GM23338 (cell line): ENCODE results near the gene DTNA. TPM values are rescaled to one million over a fixed set of nuclear protein-coding genes. Genes with fewer than 3 reads are reported as not detected.
A peak's percentile ranks its signal among the peaks of the same experiment; 100 is the strongest.

Source experiments
- ATAC-seq: fragments of 200-7000 bp; cut with Tn5 transposase; 3 replicates; pipeline ENCODE4 v1.9.1; 2020
- DNase-seq: peaks from one replicate; pipeline ENCODE4 v3.0.0-alpha.2; 2015; ENCODE audit warnings: low spot score
- H2AFZ ChIP-seq: fragments of 200-600 bp; sonication (generic); 2 replicates; pipeline ENCODE4 v1.8.0; 2016; ENCODE audit warnings: antibody characterized with exemption, mild to moderate bottlenecking, moderate library complexity
- H3F3A ChIP-seq: fragments of 200-600 bp; sonication (generic); replicated peaks from 2 replicates; pipeline ENCODE4 v1.8.0; 2017; ENCODE audit warnings: antibody characterized with exemption, mixed run types, low read depth
- H3K27ac ChIP-seq: fragments of 200-600 bp; sonication (generic); 2 replicates; pipeline ENCODE4 v1.6.1; 2016; ENCODE audit warnings: low read depth
- H3K27me3 ChIP-seq: fragments of 200-600 bp; sonication (generic); 2 replicates; pipeline ENCODE4 v1.8.0; 2016; ENCODE audit warnings: mild to moderate bottlenecking, mixed run types, moderate library complexity; ENCODE audit not compliant: insufficient read depth
- H3K36me3 ChIP-seq: fragments of 200-600 bp; sonication (generic); 2 replicates; pipeline ENCODE4 v1.8.0; 2016; ENCODE audit warnings: mild to moderate bottlenecking; ENCODE audit not compliant: insufficient read depth
- H3K4me1 ChIP-seq: fragments of 200-600 bp; sonication (generic); 2 replicates; pipeline ENCODE4 v1.8.0; 2016; ENCODE audit warnings: mild to moderate bottlenecking, moderate library complexity; ENCODE audit not compliant: insufficient read depth
- H3K4me2 ChIP-seq: fragments of 200-600 bp; sonication (generic); 2 replicates; pipeline ENCODE4 v1.7.1; 2017; ENCODE audit warnings: mixed run types
- H3K4me3 ChIP-seq: fragments of 200-600 bp; sonication (generic); 2 replicates; pipeline ENCODE4 v1.6.1; 2016; ENCODE audit warnings: mixed run types
- H3K79me2 ChIP-seq: fragments of 200-600 bp; sonication (generic); replicated peaks from 2 replicates; pipeline ENCODE4 v1.8.0; 2017; ENCODE audit warnings: mild to moderate bottlenecking; ENCODE audit not compliant: insufficient read depth
- H3K9me2 ChIP-seq: fragments of 200-600 bp; sonication (generic); 2 replicates; pipeline ENCODE4 v1.8.0; 2017; ENCODE audit not compliant: insufficient read depth
- H4K20me1 ChIP-seq: fragments of 200-600 bp; sonication (generic); replicated peaks from 2 replicates; pipeline ENCODE4 v1.8.0; 2017; ENCODE audit warnings: mild to moderate bottlenecking; ENCODE audit not compliant: insufficient read depth
- H3K27ac Mint-ChIP-seq: 2 replicates; pipeline ENCODE4 v1.8.0; 2020; ENCODE audit warnings: inconsistent platforms, mild to moderate bottlenecking, moderate library complexity, mixed read lengths
- H3K27me3 Mint-ChIP-seq: 3 replicates; pipeline ENCODE4 v1.8.0; 2022; ENCODE audit warnings: low read depth, mild to moderate bottlenecking, moderate library complexity, mixed read lengths, inconsistent platforms; ENCODE audit not compliant: insufficient read depth, poor library complexity
- H3K36me3 Mint-ChIP-seq: 3 replicates; pipeline ENCODE4 v1.8.0; 2021; ENCODE audit warnings: low read depth, mild to moderate bottlenecking, inconsistent platforms, moderate library complexity, mixed read lengths
- H3K4me1 Mint-ChIP-seq: 3 replicates; pipeline ENCODE4 v1.8.0; 2020; ENCODE audit warnings: mild to moderate bottlenecking, inconsistent platforms, mixed read lengths
- H3K4me3 Mint-ChIP-seq: 3 replicates; pipeline ENCODE4 v1.8.0; 2021; ENCODE audit warnings: moderate library complexity, mild to moderate bottlenecking, inconsistent platforms, mixed read lengths
- H3K9me3 Mint-ChIP-seq: 3 replicates; pipeline ENCODE4 v1.8.0; 2020; ENCODE audit warnings: moderate library complexity, mild to moderate bottlenecking, inconsistent platforms, mixed read lengths
- CREB1 ChIP-seq: fragments of 250-450 bp; sonication (Bioruptor Pico); IDR thresholded peaks from 2 replicates; pipeline ENCODE4 v1.5.0; 2020; ENCODE audit warnings: low read depth, mild to moderate bottlenecking, moderate library complexity
- ETS1 ChIP-seq: IDR thresholded peaks from 2 replicates; pipeline ENCODE4 v1.6.1; 2016; ENCODE audit warnings: antibody characterized with exemption
- EZH2 ChIP-seq: fragments of 200-600 bp; sonication (generic); IDR thresholded peaks from one replicate; pipeline ENCODE4 v1.8.0; 2017; ENCODE audit warnings: antibody characterized with exemption, mild to moderate bottlenecking, low read depth; ENCODE audit not compliant: unreplicated experiment
- EZH2phosphoT487 ChIP-seq: fragments of 200-600 bp; sonication (generic); IDR thresholded peaks from one replicate; pipeline ENCODE4 v1.8.1; 2018; ENCODE audit warnings: antibody characterized with exemption; ENCODE audit not compliant: unreplicated experiment
- JUNB ChIP-seq: IDR thresholded peaks from one replicate; pipeline ENCODE4 v1.6.1; 2016; ENCODE audit warnings: antibody characterized with exemption; ENCODE audit not compliant: unreplicated experiment
- NANOG ChIP-seq: IDR thresholded peaks from 2 replicates; pipeline ENCODE4 v1.6.1; 2016; ENCODE audit warnings: antibody characterized with exemption, borderline replicate concordance
- POLR2AphosphoS5 ChIP-seq: IDR thresholded peaks from 2 replicates; pipeline ENCODE4 v1.6.1; 2016; ENCODE audit warnings: antibody characterized with exemption, low read depth
- STAT1 ChIP-seq: IDR thresholded peaks from one replicate; pipeline ENCODE4 v1.6.1; 2016; ENCODE audit warnings: antibody characterized with exemption; ENCODE audit not compliant: unreplicated experiment
- ZNF114 ChIP-seq: fragments of 250-450 bp; sonication (Bioruptor Pico); IDR thresholded peaks from 2 replicates; pipeline ENCODE4 v1.5.0; 2020; ENCODE audit warnings: mild to moderate bottlenecking, moderate library complexity
- ZNF331 ChIP-seq: fragments of 250-450 bp; sonication (Bioruptor Pico); IDR thresholded peaks from 2 replicates; pipeline ENCODE4 v1.5.0; 2020; ENCODE audit warnings: low read depth, mild to moderate bottlenecking, moderate library complexity
- ZNF462 ChIP-seq: fragments of 250-450 bp; sonication (Bioruptor Pico); IDR thresholded peaks from 2 replicates; pipeline ENCODE4 v1.5.0; 2020; ENCODE audit warnings: mild to moderate bottlenecking, moderate library complexity
- polyA plus RNA-seq: library from polyadenylated mRNA; unstranded; fragments of >200 nt; fragmentation: Nextera tagmentation; extraction: Ambion mirVana; gene quantifications from 2 replicates; pipeline ENCODE4 v1.2.1, GENCODE V29; 2016
- total RNA-seq: library from RNA; depleted of rRNA; stranded (reverse); fragments of >200 nt; shearing (Covaris generic); gene quantifications from 2 replicates; pipeline ENCODE4 v1.2.3, GENCODE V29; 2014
- TF ChIP-seq, protein P1 (sequence below): IDR thresholded peaks from one replicate; pipeline ENCODE4 v1.6.1; 2018; ENCODE audit warnings: antibody characterized with exemption; ENCODE audit not compliant: unreplicated experiment
- TF ChIP-seq, protein P2 (sequence below), 2 experiments: fragments of 200-600 bp in 1 of 2; sonication (generic) in 1 of 2; conservative IDR thresholded peaks; 2 replicates each; pipeline versions ENCODE4 v1.5.1 to v1.6.1; 2016 to 2017; ENCODE audit warnings: antibody characterized with exemption in 2 of 2, low read depth in 2 of 2, mild to moderate bottlenecking in 2 of 2, moderate library complexity in 1 of 2

DTNA gene
- total and polyA plus RNA-seq, 2 experiments from 2014 or later, result 11.5 to 25.1 TPM

- DNase-seq (peak; percentile 4), ATAC-seq (no peak)
- H3K4me3 Mint-ChIP-seq, result no peak overlapping the region
- H3K27me3 Mint-ChIP-seq, result peaks cover 4% of the 10 kb centered on the region
- Histone ChIP-seq H3K36me3 (no peaks in the 10 kb centered on the region), H2AFZ (no peak overlapping the region), H3K4me2 (peak overlapping the region; percentile 24; the same call in 1 of the 2 replicates), H4K20me1 (no peaks in the 10 kb centered on the region), H3K4me3 (no peak overlapping the region), H3K4me1 (peaks cover 52% of the 10 kb centered on the region), H3K79me2 (no peaks in the 10 kb centered on the region), H3F3A (no peaks in the 10 kb centered on the region), H3K27me3 (no peaks in the 10 kb centered on the region), H3K9me2 (0 out of 2 replicates have a peak, but pooled peaks cover 5% of the 10 kb centered on the region), H3K27ac (no peak overlapping the region)
- peaks cover 46% of the 10 kb centered on the region for H3K4me1 Mint-ChIP-seq
- no peak overlapping the region for H3K27ac Mint-ChIP-seq
- H3K36me3 Mint-ChIP-seq, result peaks cover 14% of the 10 kb centered on the region; the same call in 2 of the 3 replicates
- H3K9me3 Mint-ChIP-seq, result peaks cover 17% of the 10 kb centered on the region; the same call in 2 of the 3 replicates
- TF ChIP-seq EZH2phosphoT487 (no peak), ZNF462 (CRISPR knock-in tag) (no peak), NANOG (no peak), CREB1 (CRISPR knock-in tag) (no peak), POLR2AphosphoS5 (no peak), STAT1 (no peak), JUNB (no peak), ETS1 (no peak), EZH2 (no peak), ZNF114 (no peak), ZNF331 (CRISPR knock-in tag) (no peak)
- TF ChIP-seq, protein P1, sequence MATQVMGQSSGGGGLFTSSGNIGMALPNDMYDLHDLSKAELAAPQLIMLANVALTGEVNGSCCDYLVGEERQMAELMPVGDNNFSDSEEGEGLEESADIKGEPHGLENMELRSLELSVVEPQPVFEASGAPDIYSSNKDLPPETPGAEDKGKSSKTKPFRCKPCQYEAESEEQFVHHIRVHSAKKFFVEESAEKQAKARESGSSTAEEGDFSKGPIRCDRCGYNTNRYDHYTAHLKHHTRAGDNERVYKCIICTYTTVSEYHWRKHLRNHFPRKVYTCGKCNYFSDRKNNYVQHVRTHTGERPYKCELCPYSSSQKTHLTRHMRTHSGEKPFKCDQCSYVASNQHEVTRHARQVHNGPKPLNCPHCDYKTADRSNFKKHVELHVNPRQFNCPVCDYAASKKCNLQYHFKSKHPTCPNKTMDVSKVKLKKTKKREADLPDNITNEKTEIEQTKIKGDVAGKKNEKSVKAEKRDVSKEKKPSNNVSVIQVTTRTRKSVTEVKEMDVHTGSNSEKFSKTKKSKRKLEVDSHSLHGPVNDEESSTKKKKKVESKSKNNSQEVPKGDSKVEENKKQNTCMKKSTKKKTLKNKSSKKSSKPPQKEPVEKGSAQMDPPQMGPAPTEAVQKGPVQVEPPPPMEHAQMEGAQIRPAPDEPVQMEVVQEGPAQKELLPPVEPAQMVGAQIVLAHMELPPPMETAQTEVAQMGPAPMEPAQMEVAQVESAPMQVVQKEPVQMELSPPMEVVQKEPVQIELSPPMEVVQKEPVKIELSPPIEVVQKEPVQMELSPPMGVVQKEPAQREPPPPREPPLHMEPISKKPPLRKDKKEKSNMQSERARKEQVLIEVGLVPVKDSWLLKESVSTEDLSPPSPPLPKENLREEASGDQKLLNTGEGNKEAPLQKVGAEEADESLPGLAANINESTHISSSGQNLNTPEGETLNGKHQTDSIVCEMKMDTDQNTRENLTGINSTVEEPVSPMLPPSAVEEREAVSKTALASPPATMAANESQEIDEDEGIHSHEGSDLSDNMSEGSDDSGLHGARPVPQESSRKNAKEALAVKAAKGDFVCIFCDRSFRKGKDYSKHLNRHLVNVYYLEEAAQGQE, result no peak
- TF ChIP-seq, protein P2, sequence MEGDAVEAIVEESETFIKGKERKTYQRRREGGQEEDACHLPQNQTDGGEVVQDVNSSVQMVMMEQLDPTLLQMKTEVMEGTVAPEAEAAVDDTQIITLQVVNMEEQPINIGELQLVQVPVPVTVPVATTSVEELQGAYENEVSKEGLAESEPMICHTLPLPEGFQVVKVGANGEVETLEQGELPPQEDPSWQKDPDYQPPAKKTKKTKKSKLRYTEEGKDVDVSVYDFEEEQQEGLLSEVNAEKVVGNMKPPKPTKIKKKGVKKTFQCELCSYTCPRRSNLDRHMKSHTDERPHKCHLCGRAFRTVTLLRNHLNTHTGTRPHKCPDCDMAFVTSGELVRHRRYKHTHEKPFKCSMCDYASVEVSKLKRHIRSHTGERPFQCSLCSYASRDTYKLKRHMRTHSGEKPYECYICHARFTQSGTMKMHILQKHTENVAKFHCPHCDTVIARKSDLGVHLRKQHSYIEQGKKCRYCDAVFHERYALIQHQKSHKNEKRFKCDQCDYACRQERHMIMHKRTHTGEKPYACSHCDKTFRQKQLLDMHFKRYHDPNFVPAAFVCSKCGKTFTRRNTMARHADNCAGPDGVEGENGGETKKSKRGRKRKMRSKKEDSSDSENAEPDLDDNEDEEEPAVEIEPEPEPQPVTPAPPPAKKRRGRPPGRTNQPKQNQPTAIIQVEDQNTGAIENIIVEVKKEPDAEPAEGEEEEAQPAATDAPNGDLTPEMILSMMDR (conservative IDR thresholded peaks at IDR 0.05; ENCODE audit: low read depth in 2 of 2), result no peak
These were observed 131.8 kb downstream of the DTNA start for GRCh38 chr18:34841891-34842290.
